ENCODE data around the gene ISCA2. TPM values are rescaled to one million over a fixed set of nuclear protein-coding genes. Genes with fewer than 3 reads are reported as not detected.
"Not testable (repeated sequence)": the region's sequence is repeated elsewhere in the genome, so short reads cannot be mapped to it uniquely, and the experiment has no call there.

Gene ISCA2, protein sequence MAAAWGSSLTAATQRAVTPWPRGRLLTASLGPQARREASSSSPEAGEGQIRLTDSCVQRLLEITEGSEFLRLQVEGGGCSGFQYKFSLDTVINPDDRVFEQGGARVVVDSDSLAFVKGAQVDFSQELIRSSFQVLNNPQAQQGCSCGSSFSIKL
- total RNA-seq = 10 to 100 TPM; 34.1 to 39.1 TPM
- long read RNA-seq, transcript ISCA2-204 (4 exons, 2,626 nt) = major isoform, 23 of 26 reads
- long read RNA-seq, partial matches to known transcripts = 0 of 26 reads
- long read RNA-seq, other reads (novel, unspliced or antisense) = 1 of 26 reads

DNA sequence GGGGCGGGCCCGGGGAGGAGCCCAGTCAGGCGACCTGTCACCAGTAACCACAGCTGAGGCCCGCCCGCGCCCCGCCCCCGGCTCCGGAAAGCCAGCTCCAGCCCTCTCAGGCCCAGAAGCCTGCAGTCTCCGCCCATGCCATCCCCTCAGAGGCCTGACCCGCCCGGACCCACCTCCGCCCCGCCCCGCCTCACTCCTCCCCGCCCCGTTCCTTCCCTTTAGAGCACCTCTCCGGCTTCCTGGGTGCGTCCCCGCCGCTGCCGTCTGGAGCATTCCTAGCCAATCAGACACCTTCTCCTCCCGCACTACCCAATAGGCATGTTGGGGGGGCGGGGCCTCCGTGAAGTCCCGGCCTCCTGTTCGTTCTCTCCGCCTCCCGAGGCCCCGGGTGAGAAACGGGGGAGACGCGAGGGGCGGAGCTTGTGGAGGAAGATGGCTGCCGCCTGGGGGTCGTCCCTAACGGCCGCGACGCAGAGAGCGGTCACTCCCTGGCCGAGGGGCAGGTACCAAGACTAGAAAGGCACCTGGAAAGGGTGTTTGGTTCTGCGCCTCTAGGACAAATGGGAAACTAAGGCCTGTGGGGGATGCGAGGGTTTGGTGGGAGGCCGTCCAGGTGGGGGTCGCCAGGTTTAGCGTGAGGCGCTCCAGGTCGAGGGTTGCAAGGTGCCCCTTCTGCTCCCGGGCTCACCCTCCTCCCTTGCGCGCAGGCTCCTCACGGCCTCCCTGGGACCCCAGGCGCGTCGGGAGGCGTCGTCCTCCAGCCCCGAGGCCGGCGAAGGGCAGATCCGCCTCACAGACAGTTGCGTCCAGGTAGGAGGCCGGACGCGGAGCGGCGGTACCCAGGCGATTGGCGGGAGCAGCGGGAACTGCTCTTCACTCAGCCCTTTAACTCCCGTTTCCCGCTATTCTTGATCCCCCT is at the start of gene ISCA2:
ISCA2 (plus strand) TSS at position 423 of the 919 bp plus-strand sequence; CDS start at position 433, 10 bp downstream.
- intact Hi-C loops (cut with DNase I) = loop anchor here in 1 of 2 donors (5.0 kb wide), 1 partner anchor 131 kb away; no protein-coding TSS in a partner anchor
- ATAC-seq = peak; percentile 95
- peak; percentile 100 for DNase-seq

DNA sequence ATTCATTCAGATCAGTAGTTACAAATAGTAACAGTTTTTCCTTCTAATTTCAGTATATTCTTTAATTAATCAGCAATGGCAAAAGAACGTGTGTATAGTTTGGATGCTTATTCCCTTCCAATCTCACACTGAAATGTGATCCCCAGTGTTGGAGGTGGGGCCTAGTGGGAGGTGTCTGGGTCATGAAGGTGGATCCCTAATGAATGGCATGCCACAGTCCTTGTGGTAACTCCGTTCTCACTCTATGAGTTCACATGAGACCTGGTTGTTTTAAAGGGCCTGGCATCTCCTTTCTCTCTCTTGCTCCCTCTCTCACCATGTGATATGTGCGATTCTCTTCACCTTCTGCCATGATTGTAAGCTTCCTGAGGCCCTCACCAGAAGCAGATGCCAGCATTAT is 48.7 kb upstream of the ISCA2 start:
- ATAC-seq (no peak), DNase-seq (no peak)
- intact Hi-C loops (cut with DNase I) = no loop called here

DNA sequence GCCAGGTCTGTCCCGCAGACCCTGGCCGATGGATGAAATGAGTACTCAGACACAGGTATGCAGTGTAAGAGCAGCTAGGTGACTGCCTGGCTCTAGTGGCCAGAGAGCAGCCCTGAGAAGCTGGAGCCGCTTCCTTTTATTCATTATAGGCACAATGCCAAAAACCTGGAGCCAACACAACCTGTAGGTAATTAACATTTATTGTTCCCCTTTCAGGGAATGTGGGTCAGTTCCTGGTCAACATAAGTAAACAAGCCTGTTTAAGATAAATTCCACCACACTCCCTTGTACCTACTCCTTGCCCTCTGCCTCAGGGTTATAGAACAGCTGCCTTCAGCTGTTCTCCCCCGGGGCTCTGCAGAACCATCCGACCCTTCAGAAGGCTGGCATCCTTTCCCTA is 39.2 kb upstream of the ISCA2 start:
- DNase-seq; ATAC-seq; intact Hi-C loops (cut with DNase I): not testable (repeated sequence)

DNA sequence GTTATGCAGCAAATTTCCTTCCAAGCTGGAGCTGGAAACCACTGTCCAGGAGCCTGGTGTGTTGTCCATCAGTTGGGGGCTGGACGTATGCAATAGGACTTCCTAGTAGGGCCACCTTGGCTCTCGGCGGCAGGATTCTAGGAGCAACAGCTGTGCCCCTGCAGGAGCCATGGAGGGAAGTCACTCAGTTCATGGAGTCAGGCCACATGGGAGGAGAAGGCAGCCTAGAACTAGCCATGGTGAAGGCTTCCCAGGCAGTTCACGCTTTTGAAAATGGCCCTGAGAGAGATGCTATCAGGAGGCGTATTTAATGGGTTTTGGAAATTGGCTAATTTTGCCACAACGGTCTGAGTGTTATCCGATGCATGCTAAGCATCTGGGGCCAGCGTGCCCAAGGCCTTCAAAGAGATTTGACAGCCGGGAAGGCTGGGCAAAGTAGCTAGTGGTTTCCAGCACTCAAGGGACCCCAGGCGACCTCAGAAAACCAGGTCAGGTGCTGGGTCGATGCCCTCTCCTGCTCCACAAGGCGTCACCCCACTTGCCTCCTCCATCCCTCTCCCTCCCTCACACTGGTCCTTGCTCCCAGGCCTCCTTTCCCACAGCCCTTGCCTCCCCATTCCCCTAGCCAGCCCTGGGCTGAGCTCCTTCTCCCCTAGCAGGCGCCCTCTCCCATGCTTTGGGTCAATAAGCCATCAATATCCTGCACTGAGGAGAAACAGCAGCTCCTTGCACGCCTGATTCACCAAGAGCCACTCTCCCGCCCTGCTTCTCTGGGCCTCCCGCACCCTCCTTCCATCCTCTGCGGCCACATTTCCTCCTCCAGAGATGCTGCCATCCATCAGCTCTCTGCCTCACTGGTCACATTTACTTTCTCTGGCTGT is 36.6 kb upstream of the ISCA2 start:
- ATAC-seq (no peak), DNase-seq (no peak)
- intact Hi-C loops (cut with DNase I) = no loop called here

DNA sequence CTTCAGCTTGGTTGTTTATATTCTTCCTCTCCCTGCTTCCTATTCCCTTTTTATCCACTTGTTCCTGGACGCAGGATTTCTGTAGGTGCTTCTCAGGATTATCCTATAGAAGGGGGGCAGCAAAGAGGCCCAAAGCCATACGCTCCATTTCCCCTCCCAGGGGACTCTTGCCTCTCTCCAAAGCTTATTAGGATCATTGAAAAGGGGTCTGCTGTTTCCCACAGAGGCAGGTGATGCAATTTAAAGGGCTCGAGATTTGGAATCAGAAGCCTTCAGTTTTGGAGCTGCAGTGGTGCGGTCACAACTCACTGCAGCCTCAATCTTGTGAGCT is 36.0 kb upstream of the ISCA2 start:
- DNase-seq (no peak), ATAC-seq (no peak)
- intact Hi-C loops (cut with DNase I) = no loop called here

DNA sequence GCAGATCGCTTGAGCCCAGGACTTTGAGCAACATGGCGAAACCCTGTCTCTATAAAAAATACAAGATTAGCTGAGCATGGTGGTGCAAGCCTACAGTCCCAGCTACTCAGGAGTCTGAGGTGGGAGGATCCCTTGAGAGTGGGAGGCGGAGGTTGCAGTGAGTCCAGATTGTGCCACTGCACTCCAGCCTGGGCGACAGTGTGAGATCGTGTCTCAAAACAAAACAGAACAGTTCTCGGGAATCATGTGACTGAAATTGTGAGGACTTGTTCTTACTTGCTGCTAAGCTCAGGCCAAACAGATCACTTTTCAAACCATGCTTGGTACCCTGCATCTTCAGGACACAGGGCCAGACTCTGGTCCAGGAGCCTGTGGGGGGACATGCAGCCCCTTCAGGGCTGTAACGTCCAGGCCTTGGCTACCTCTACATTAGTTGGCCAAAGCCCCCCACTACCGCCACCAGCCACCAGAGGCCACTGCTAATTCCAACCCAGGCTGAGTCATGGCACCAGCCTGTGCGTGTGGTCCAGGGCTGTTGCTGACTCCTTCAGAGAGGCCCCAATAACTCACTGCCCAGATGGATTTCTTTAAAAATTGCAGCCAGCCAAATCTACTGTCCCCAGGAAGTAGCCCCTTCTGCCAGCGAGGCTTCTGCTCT is 34.1 kb upstream of the ISCA2 start:
- intact Hi-C loops (cut with DNase I) = no loop called here
- ATAC-seq (peak; percentile 63 to 79), DNase-seq (no peak)

DNA sequence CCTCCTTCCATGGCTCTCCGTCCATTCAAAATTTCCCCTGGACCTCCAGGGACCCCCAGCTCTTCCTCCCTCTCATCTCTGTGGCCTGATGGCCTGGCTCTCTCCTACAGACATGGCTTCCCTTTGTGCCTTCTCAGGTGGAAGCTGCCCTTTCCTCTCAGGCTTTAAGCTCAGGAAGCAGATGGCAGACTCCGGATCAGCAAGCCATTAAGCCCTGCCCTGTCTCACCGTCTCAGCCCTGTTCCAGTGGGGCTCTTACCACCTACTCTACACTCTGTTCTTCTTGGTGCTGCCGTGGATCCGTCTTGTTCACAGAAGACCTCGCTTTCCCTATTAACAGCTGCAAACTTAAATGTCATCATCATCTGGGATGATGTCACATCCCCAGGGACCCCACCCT is 33.6 kb upstream of the ISCA2 start:
- DNase-seq (no peak), ATAC-seq (peak in 1 of 2 donors; percentile 12)
- intact Hi-C loops (cut with DNase I) = no loop called here

DNA sequence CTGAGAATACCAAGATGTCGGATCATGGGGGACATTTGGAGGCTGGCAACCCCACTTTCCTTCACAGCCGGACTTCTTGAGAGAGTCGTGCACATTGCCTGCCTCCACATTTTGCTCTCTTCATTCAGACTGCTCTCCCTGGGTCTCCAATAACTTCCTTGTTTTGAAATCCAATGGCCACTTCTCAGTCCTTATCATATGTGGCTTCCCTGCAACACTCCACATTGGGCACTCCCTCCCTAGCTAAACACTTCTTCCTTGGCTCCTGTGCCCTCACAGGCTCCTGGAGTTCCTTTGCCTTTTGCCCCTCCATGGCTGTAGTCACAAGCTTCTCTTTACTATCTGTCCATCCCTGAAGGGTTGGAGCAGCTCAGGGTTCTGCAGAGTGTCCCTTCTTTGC is 30.6 kb upstream of the ISCA2 start:
- intact Hi-C loops (cut with DNase I) = no loop called here
- ATAC-seq (no peak), DNase-seq (no peak)

DNA sequence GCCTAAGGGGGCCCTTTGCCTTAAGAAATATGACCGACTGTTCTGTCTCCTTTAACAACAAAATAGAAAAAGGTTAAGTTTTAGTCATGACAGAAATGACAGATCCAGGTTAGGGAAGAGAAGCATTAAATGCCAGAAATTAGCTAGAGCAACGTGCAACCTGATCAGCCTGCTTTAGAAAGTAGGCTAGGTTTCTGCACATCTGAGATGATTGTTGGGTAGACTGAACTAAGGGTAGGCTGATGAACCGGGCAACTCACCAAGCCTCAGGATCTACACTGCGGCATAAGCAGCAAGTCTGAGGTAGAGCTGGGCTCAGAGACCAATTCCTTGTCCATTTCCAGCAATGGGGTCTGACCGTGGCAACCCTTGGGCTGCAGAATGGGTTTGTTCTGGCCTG is 29.9 kb upstream of the ISCA2 start:
- intact Hi-C loops (cut with DNase I) = no loop called here
- DNase-seq (no peak), ATAC-seq (no peak)

DNA sequence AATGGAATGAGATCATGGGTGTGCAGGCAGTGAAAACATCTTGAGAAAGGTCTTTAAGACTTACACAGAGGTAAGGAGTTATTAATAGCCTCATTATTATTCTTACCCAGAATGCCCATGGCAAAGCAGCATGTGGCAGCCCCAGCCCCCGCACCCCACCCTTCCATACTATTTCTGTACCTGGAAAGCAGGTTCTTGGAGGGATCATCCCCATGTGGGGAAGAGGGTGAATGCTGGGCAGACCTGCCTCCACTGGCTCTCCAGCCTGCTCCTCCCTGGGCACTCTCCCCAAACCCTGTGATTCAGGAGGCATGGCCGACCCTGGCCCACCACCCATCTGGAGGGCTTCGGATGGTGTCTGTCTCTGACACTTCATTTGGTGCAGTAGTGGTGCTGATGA is 28.8 kb upstream of the ISCA2 start:
- DNase-seq (no peak), ATAC-seq (no peak)
- intact Hi-C loops (cut with DNase I) = no loop called here

DNA sequence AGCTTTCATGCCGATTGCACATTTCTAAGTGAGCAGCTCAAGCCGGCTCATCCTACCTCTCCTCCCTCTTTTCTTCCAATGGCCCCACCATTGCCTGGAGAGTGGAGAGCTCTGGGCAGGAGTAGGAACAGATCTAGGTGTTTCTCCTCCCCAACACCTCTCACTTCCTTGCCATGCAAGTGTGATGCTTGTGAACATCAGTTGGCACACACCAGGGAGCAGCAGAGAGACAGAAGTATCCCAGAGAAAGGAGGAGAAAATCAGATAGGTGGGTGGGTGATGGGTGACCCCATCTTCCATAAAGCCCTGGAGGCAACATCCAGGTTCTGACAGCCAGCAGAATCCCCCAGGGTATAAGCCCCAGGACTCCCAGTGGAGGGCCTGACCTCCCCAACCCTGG is 28.2 kb upstream of the ISCA2 start:
- DNase-seq (no peak), ATAC-seq (no peak)
- intact Hi-C loops (cut with DNase I) = no loop called here

DNA sequence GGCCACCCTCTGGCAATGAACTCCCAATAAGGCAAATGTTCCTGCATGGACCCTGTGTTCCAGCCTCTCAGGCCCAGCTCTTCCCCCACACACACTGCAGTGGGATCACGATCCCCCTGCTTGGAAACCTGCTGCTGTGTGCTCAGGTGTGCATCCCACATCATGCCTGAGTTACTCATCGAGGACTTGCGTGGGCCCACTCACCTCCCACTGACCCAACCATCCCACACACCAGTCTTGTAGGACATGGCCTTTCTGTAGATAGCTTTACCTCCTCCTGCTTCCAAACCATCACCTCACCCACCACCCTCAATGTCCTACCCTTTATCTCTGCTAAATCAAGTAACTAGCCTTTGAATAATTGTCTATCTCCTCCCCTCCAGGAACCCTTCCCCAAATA is 25.1 kb upstream of the ISCA2 start:
- no peak for DNase-seq
- no peak for ATAC-seq
- intact Hi-C loops (cut with DNase I) = no loop called here

DNA sequence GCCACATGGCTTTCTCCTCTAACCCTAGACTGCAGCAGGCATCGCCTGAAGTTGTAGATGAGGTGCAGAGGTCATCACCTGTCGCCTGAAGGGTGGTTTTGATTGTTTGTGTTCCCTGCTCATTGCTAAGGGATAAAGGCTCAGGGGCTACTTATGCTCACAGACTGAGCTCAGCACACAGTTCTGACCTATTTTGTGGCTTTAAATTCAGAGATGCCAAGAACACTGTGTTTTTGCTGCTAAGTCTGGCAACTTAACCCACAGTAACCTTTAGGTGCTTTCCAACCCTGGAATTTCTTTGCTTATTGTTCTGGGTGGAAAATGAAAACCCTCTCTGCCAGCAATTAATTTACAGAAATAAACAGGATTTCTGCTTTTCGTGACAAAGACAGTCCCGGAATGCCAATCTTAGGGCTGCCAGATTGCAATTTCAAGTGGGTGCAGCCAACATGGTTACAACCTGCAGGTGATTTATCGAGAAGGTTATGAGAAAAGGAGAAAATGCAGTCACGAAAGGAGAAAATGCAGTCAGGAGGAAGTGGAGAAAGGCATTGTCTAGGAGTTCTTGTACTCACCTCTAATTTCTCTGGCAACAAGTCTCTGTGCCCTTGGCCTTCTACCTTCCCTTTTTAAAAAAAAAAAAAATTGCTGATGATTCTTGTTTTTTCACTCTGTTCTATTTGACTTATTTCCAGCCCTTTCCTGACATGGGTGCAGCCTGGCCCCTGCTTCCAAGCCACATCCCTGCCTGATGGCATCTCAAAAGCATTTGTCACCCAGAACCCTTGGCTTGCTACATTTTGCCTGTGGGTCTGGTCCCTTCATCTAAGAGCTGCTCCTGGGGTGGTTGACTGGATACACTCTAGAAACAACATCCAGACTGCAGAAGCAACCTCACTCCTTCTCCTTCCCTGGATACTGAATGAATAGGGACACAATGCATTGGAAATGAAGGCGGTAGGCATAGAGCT is 23.7 kb upstream of the ISCA2 start:
- intact Hi-C loops (cut with DNase I) = no loop called here
- DNase-seq = no peak
- peak in 1 of 2 donors; percentile 23 for ATAC-seq

DNA sequence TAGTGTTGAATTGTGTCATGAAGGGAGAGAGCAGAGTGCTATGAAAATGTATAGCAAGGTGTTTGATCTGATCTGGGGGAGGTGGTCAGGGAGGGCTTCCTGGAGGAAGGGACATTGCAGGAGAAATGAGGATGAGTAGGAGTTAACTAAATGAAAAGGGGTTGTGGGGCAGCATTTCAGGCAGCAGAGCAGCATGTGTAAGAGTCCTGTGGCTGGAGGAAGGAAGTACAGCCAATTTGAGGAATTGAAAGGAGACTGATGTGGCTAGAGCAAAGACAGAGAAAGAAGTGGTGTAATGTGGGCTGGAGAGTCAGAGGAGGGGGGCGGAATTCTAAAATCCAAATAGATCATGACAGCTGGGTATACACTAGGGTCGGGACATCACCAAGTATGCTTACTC is 21.0 kb upstream of the ISCA2 start:
- intact Hi-C loops (cut with DNase I) = no loop called here
- DNase-seq (no peak), ATAC-seq (no peak)

DNA sequence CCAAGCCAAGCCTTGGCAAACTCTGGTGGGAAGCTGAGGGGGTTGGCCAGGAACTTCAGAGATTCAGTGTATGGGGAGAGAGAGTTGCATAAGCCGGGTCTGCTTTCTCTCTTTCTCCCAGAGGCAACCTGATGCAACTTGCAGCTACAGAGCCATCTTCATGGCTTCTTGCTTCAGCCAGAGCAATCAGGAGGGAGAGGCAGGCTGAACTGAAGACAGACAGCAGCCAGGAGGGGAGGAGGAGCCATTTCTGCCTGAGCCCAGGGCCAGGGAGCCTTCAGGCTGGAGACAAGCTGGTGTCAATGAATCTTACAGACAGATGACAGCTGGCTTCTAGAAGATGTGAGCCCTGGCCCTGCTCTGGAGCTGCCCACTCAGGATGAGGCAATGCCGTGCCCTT is 19.2 kb upstream of the ISCA2 start:
- DNase-seq = no peak
- intact Hi-C loops (cut with DNase I) = no loop called here
- ATAC-seq = no peak

DNA sequence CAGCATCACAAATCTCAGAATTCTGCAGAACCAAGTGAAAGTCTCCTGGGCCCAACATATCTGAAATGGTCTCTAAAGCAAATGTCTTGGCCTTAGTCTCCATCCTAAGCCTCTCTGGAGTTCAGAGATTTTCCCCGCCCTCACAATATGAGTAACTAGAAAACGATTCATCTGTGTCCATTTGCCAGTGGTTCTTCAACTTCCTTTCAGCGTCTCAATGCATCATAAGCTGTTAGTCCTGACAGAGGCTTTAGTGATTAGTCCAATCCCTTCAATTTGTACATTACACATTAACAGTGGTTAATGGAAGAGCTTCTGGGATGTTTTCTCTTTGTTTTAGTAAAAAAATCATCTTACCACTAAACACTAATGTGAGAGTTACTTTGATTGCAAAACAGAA is 17.9 kb upstream of the ISCA2 start:
- DNase-seq (no peak), ATAC-seq (peak; percentile 34 to 79)
- intact Hi-C loops (cut with DNase I) = loop anchor here in 1 of 2 donors (5.0 kb wide), 1 partner anchor 113 kb away; no protein-coding TSS in a partner anchor

DNA sequence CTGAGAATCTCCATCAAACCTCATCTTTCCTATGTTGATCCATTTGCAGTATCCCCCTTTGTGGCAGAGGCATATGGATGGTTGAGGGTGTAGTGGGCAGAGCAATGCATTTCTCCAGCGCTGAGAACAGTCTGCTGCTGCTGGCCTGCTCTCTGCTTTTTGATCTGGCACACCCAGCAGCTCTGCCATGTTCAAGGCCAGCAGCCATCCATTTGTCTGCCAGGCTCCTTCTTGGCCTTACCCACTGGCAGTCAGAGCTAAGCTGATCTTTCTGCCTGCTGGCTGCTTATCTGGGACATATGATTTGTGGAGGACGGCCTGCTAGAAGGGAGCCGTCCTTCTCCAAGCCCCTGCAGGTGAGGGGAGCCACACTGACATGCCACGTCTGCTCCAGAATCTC is 17.5 kb upstream of the ISCA2 start:
- intact Hi-C loops (cut with DNase I) = loop anchor here in 1 of 2 donors (5.0 kb wide), 1 partner anchor 114 kb away; no protein-coding TSS in a partner anchor
- DNase-seq = no peak
- peak; percentile 28 to 51 for ATAC-seq

DNA sequence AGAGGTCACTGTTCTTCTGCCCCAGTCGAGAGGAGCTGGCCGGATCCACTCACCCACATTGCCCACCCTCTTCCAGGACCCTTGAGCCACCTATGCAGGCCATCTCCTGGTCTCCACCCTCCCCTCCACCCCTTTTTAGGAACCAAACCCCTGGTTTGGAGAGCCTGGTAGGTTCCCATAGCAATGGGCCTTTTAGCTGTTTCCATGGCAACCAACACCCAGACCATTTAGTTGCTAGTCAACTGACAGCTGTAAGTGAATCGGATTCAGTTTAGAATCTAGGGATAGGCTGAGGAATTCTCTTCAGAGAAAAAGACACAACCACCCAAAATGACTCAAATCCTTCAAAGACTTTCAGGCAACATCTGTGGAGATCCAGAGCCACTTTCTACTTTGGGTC is 17.0 kb upstream of the ISCA2 start:
- DNase-seq = no peak
- no peak for ATAC-seq
- intact Hi-C loops (cut with DNase I) = loop anchor here in 1 of 2 donors (5.0 kb wide), 1 partner anchor 114 kb away; no protein-coding TSS in a partner anchor

Measured in left cardiac atrium (tissue), 4 donors.